ENCODE results near the gene GMPR.
A peak's percentile ranks its signal among the peaks of the same experiment; 100 is the strongest.
"Not testable (repeated sequence)": the region's sequence is repeated elsewhere in the genome, so short reads cannot be mapped to it uniquely, and the experiment has no call there.

Gene GMPR

GRCh38 chr6:16225062-16225731 is 13.2 kb upstream of the GMPR start:
- DNase-seq (ENCODE audit: low read depth): not testable (repeated sequence)

DNA sequence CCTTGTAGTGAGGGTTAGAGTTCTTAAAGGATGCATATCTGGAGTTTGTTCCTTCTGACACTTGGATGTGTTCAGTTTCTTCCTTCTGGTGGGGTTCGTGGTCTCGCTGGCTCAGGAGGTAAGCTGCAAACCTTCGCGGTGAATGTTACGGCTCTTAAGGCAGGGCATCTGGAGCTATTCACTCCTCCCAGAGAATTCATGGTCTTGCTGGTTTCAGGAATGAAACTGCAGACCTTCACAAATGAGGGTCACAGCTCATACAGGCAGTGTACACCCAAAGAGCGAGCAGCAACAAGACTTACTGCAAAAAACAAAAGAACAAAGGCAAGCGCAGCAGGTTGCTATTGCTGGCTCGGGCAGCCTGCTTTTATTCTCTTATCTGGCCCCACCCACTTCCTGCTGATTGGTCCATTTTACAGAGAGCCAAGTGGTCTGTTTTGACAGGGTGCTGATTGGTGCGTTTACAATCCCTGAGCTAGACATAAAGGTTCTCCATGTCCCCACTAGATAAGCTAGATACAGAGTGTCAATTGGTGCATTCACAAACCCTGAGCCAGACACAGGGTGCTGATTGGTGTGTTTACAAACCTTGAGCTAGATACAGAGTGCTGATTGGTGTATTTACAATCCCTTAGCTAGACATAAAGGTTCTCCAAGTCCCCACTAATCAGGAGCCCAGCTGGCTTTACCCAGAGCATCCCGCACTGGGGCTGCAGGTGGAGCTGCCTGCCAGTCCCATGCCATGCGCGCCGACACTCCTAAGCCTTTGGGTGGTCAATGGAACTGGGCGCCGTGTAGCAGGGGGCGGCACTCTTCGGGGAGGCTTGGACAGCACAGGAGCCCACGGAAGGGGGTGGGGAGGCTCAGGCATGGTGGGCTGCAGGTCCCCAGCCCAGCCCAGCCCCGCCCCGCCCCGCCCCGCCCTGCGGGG is 12.0 kb upstream of the GMPR start:
- DNase-seq (ENCODE audit: low read depth): not testable (repeated sequence)

DNA sequence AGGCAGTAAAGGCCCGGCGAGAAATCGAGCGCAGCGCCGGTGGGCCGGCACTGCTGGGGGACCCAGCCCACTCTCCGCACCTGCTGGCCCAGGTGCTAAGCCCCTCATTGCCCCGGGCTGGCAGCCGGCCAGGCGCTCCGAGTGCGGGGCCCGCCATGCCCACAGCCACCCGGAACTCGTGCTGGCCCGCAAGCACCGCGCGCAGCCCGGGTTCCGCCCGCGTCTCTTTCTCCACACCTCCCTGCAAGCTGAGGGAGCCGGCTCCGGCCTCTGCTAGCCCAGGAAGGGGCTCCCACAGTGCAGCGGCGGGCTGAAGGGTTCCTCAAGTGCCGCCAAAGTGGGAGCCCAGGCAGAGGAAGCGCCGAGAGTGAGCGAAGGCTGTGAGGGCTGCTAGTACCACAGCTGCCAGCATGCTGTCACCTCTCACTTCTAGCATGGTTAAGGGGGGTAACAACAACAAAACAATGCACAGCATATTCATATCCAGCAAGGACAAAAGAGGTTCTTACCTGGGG is 11.3 kb upstream of the GMPR start:
- DNase-seq (ENCODE audit: low read depth): no peak

DNA sequence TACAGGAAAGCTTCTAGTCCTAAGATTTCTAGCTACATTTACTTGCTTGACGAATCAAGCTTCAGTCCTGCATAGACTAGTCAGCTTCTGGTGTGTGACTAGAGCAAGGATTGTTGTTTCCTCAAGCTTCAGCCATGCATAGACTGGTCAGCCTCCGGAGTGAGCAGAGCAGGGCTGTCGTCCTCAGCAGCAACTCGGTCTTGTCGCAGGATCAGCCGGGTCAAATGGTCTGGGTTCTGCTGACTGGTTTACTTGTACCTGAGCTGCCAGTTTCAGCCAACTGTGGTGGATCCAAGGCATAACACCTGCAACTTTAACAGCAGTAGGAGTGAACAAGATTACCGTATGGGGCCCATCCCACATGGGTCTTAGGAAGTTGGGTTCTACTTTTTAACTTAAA is 10.8 kb upstream of the GMPR start:
- DNase-seq (ENCODE audit: low read depth): no peak

DNA sequence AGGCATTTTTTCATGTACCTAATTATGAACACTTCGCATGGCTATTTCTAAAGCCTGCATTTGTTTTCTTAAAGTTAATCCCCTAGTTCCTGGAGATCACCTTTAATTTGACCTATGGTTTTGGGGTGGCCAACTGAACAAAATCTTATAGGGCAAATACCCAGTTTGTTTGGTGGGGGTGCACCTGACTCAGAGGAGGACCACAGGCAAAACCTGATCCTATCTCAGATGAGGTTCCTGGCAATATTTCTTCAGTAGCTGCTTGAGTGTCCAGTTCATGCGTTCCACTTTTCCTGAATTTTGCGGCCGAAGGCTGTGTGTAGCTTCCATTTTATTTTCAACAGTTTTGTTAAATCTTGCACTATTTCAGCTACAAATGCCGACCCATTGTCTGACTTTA is 10.3 kb upstream of the GMPR start:
- DNase-seq (ENCODE audit: low read depth): no peak

- DNase-seq (ENCODE audit: low read depth): peak; percentile 25
Measured at GRCh38 chr6:16228709-16229665, 9.4 kb upstream of the GMPR start.

DNA sequence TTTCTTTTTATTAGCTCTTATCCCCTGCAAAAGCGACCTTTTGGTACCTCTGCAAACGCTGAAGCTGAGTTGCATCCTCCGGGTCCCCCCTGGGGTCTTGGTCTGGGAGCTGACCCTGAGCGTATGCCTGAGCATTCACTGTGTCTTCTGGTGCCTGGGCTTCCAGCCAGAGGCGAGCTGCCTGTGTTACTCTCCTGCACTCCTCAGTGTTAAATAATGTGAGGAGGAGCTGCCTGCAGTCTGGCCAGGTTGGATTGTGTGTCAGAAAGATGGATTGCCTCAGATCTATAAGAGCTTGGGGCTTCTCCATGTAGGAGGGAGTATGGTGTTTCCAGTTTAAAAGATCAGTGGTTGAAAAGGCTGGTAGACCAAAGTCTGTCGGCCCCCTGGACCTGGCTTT is 8.7 kb upstream of the GMPR start:
- no peak for DNase-seq (ENCODE audit: low read depth)

GRCh38 chr6:16230953-16231352 is 7.4 kb upstream of the GMPR start:
- DNase-seq (ENCODE audit: low read depth): no peak

GRCh38 chr6:16232086-16232485 is 6.3 kb upstream of the GMPR start:
- no peak for DNase-seq (ENCODE audit: low read depth)

- peak; percentile 72 for DNase-seq (ENCODE audit: low read depth)
Measured at GRCh38 chr6:16236009-16236501, 2.3 kb upstream of the GMPR start.

GRCh38 chr6:16236631-16237199 is 1.7 kb upstream of the GMPR start:
- DNase-seq (ENCODE audit: low read depth): peak; percentile 81

DNA sequence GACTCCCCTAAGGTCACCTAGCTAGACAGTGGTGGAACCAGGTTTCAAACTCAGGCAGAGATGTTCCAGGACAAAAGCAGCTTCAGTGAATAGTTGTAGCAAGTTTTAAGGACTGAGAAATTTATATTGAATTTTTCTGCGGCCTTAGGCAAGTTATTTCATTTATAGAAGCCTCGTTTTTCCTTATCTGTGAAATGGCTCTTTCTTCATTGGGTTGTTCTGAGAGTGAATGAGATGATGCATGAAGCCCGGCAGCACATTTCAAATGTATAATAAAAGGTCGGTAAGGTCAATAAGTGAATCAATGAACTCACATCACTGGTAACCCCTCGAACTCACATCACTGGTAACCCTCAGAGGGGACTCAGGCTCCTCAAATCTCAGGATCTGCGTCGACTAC is 1.1 kb upstream of the GMPR start:
- no peak for DNase-seq (ENCODE audit: low read depth)

GRCh38 chr6:16238963-16239797 is 793 bp downstream of the GMPR start:
- peak; percentile 49 for DNase-seq (ENCODE audit: low read depth)

DNA sequence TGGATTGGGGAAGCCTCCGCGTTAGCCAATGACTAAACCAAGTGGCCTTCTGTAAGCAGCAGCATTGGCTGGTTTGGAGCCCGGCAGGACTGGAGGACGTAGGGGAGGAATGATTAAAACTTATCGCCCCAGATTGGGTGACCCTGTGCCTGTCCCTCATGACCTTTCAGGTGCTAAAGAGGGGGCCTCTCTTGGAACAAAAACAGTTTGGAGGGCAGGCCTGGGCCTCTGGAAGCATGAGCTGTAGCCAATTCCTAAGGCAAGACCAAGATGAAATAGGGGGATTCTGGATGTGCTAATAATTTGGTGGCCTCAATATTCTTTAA is 1.4 kb downstream of the GMPR start:
- DNase-seq (ENCODE audit: low read depth): peak; percentile 32

- DNase-seq (ENCODE audit: low read depth): no peak
Measured at GRCh38 chr6:16240589-16241320, 2.4 kb downstream of the GMPR start.

DNA sequence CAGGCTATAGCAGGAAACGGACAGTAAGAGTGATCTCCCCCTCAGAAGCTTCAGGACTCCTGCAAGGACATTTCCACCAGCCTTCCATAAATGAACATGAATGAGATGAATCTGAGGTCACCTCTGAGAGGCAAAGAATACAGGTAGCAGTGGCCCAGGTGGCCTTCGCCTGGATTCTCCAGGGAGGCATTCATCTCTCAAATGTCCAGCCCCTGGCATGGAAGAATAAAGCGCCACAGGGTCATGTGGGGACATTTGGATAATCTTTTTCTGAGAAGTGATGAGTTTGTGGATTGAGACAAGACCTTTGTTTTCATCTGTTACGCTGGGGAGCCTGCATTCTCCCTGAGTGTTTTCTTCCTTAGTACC is 2.9 kb downstream of the GMPR start:
- DNase-seq (ENCODE audit: low read depth): no peak

GRCh38 chr6:16243055-16243454 is 4.7 kb downstream of the GMPR start:
- peak; percentile 84 for DNase-seq (ENCODE audit: low read depth)

DNA sequence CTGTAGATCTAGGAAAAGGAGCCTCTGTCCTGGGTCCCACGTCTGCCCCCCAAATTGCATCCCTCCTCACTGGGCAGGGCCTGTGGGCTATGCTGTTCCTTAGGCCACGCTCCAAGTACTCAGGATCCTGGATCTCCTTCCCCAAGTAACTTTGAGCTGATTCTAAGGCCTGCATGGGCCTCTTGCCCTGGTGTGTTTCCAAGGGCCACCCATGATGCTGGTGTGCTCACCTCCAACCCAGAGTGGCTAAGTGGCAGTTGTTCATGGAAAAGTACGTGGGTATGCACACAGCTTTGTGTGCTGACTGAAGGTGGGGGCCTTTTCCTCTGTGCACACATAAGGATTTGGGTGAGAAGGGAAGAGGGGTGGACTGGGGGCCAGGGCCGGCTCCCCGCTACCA is 5.3 kb downstream of the GMPR start:
- DNase-seq (ENCODE audit: low read depth): no peak

GRCh38 chr6:16244446-16244845 is 6.1 kb downstream of the GMPR start:
- DNase-seq (ENCODE audit: low read depth): no peak

DNA sequence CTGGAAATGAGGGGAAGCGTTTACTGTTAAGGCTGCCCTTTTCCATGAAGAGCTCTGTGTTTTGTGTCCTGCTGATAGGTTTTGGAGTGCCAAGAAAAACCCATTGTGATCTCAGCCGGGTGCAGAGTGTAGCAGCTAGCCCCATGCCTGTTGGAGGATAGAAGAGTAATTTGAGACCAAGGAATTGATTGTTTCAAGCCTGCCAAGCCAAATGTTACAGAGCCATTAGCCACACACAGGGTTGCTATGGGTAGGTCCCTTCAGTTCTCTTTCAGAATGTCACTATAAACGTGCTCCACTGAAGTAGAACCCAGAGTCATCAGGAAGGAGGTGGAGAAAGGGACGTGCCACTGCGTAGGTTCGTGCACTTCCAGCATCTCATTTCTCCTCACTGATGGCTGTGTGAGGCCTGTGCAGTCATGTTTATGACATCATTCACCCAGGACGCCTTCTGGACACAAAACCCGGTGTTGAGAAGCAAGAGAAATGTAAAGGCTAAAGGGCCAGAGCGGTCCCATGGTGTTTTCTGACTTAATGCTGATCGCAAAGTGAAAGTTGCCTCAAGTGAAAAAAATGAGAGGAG is 6.6 kb downstream of the GMPR start:
- DNase-seq (ENCODE audit: low read depth): no peak

All from EH (cell line).